Measurements from ENCODE around the gene CLHC1. TPM values are rescaled to one million over a fixed set of nuclear protein-coding genes. Genes with fewer than 3 reads are reported as not detected.

The CLHC1 gene
- total and polyA plus RNA-seq, 2 of the 8 experiments (the other 6 are each of a cell fraction or from before 2014, with no cell fraction given) = 2.6 to 10.8 TPM

GRCh38 chr2:55232084-55232862 is at the start of gene CLHC1, which contains the start of gene RPS27A (continued):
- TF ChIP-seq RNF2 (IDR thresholded peaks at IDR 0.05; ENCODE audit: borderline replicate concordance, low read depth, low read length, missing control alignments, poor library complexity, severe bottlenecking) = no peak
- no peak for TF ChIP-seq SRF (IDR thresholded peaks at IDR 0.05; ENCODE audit: low read depth, low read length)
- no peak for TF ChIP-seq SP2 (IDR thresholded peaks at IDR 0.05; ENCODE audit: low read length)
- no peak for TF ChIP-seq SP1 (IDR thresholded peaks at IDR 0.05; ENCODE audit: low read depth, low read length)
- TF ChIP-seq HDAC6 (IDR thresholded peaks at IDR 0.05; ENCODE audit: low read depth, low read length) = no peak
- TF ChIP-seq POLR2AphosphoS5 (IDR thresholded peaks at IDR 0.05; ENCODE audit: low read depth, low read length) = peak; percentile 97
- no peak for TF ChIP-seq CTCF (IDR thresholded peaks at IDR 0.05; ENCODE audit: control extremely low read depth in 1 of 3, insufficient read depth in 1 of 3, low read depth in 1 of 3, low read length in 3 of 3)
- TF ChIP-seq CBX5 (IDR thresholded peaks at IDR 0.05; ENCODE audit: low read depth, low read length) = no peak
- TF ChIP-seq TAF1 (IDR thresholded peaks at IDR 0.05; ENCODE audit: low read depth, low read length) = peak; percentile 98
- TF ChIP-seq RAD21 (IDR thresholded peaks at IDR 0.05 in 1 of 2, conservative IDR thresholded peaks at IDR 0.05 in 1 of 2; ENCODE audit: low read depth in 2 of 2, low read length in 2 of 2) = no peak
- no peak; the same call in 1 of the 2 replicates for TF ChIP-seq CHD1 (IDR thresholded peaks at IDR 0.05; ENCODE audit: low read depth, low read length)
- no peak for TF ChIP-seq JUND (IDR thresholded peaks at IDR 0.05; ENCODE audit: low read length)
- TF ChIP-seq EP300 (IDR thresholded peaks at IDR 0.05; ENCODE audit: borderline replicate concordance in 1 of 2, low read depth in 2 of 2, low read length in 2 of 2) = 0 out of 3 replicates have a peak, but pooled peaks of 1 of the 2 experiments have one; percentile 4
- peak; percentile 82 for TF ChIP-seq SIX5 (IDR thresholded peaks at IDR 0.05; ENCODE audit: low read depth, low read length)
- TF ChIP-seq TEAD4 (IDR thresholded peaks at IDR 0.05; ENCODE audit: low read depth, low read length) = no peak
- peak; percentile 7; the same call in 1 of the 2 replicates for TF ChIP-seq ATF2 (IDR thresholded peaks at IDR 0.05; ENCODE audit: low read length)
- TF ChIP-seq TCF12 (IDR thresholded peaks at IDR 0.05; ENCODE audit: low read depth, low read length) = 0 out of 2 replicates have a peak, but pooled peaks have one; percentile 39
- peak; percentile 96 for TF ChIP-seq TBP (IDR thresholded peaks at IDR 0.05; ENCODE audit: low read depth, low read length)
- peak in 1 of 2 experiments; percentile 44; a peak in 2 of 4 replicates for TF ChIP-seq SIN3A (conservative IDR thresholded peaks at IDR 0.05 in 1 of 2, IDR thresholded peaks at IDR 0.05 in 1 of 2; ENCODE audit: low read depth in 1 of 2, low read length in 2 of 2)
